Panc1 (cell line): ENCODE measurements around the gene FN1. TPM values are rescaled to one million over a fixed set of nuclear protein-coding genes. Genes with fewer than 3 reads are reported as not detected.

Experiments
- ATAC-seq: fragments of 200-7000 bp; cut with Tn5 transposase; 2 replicates; pipeline ENCODE4 v1.9.1; 2020; ENCODE audit warnings: mild to moderate bottlenecking, moderate library complexity
- BruUV-seq: library from RNA; stranded (reverse); fragments of 400-500 nt; replicated peaks from 2 replicates; lab custom pipeline; 2021; lab: Mats Ljungman, UMichigan
- CTCF ChIA-PET: fragments of 300-600 bp; sonication (Branson Sonifier 250); formaldehyde crosslinking; loops from one replicate; lab custom pipeline; 2022; ENCODE audit warnings: antibody characterized with exemption; lab: Charles Lee
- POLR2A ChIA-PET: fragments of 300-600 bp; sonication (Branson Sonifier 250); formaldehyde crosslinking; loops from one replicate; lab custom pipeline; 2022; ENCODE audit warnings: antibody characterized with exemption; lab: Charles Lee
- DNase-seq: peaks from one replicate; pipeline ENCODE4 v3.0.0-alpha.2; 2010; ENCODE audit warnings: low read depth, low spot score
- H3K27ac ChIP-seq: 2 replicates; pipeline ENCODE4 v1.5.1; 2011; ENCODE audit warnings: mild to moderate bottlenecking, low read length, inconsistent platforms
- H3K27me3 ChIP-seq: fragments of 200-500 bp; sonication (Bioruptor generic); 2 replicates; pipeline ENCODE4 v1.6.0; 2014; ENCODE audit warnings: low read length, inconsistent platforms; ENCODE audit not compliant: control insufficient read depth, insufficient read depth
- H3K36me3 ChIP-seq: fragments of 200-500 bp; sonication (Bioruptor generic); 2 replicates; pipeline ENCODE4 v1.5.1; 2014; ENCODE audit warnings: inconsistent platforms, mild to moderate bottlenecking, low read length, moderate library complexity; ENCODE audit not compliant: control insufficient read depth, insufficient read depth
- H3K4me1 ChIP-seq: 2 replicates; pipeline ENCODE4 v1.5.1; 2011; ENCODE audit warnings: inconsistent platforms, mild to moderate bottlenecking, low read length, moderate library complexity; ENCODE audit not compliant: control insufficient read depth, insufficient read depth
- H3K4me3 ChIP-seq, 2 experiments: 2 replicates each; pipeline ENCODE4 v1.5.1; 2011 to 2012; ENCODE audit warnings: low read depth in 2 of 2, low read length in 2 of 2, mild to moderate bottlenecking in 2 of 2, inconsistent platforms in 1 of 2, moderate library complexity in 1 of 2
- H3K9me3 ChIP-seq: fragments of 200-500 bp; sonication (Bioruptor generic); 2 replicates; pipeline ENCODE4 v1.5.1; 2014; ENCODE audit warnings: low read depth, mild to moderate bottlenecking, inconsistent platforms, low read length, moderate library complexity; ENCODE audit not compliant: control insufficient read depth, insufficient read depth
- POLR2AphosphoS5 ChIP-seq: IDR thresholded peaks from 2 replicates; pipeline ENCODE4 v1.6.1; 2012; ENCODE audit warnings: mild to moderate bottlenecking, low read depth, low read length, moderate library complexity
- REST ChIP-seq, 2 experiments: IDR thresholded peaks; 2 replicates each; pipeline ENCODE4 v1.6.1; 2011 to 2012; ENCODE audit warnings: low read depth in 2 of 2, control low read depth in 1 of 2, low read length in 1 of 2, mild to moderate bottlenecking in 1 of 2, moderate library complexity in 1 of 2; ENCODE audit not compliant: insufficient read depth in 1 of 2
- SIN3A ChIP-seq: IDR thresholded peaks from 2 replicates; pipeline ENCODE4 v1.6.1; 2012; ENCODE audit warnings: low read depth, mild to moderate bottlenecking, low read length, moderate library complexity, borderline replicate concordance; ENCODE audit not compliant: insufficient read depth
- TCF7L2 ChIP-seq: IDR thresholded peaks from 2 replicates; pipeline ENCODE4 v1.6.1; 2011; ENCODE audit warnings: mild to moderate bottlenecking, low read depth, low read length, inconsistent platforms
- in situ Hi-C: cut with HindIII; loops from 2 replicates; pipeline ENCODE4 v1.10.0; 2016; ENCODE audit warnings: low sequenced_read_pairs, low pct_unique_long_range_greater_than_20kb
- intact Hi-C: fragments of 100-400 bp; cut with micrococcal nuclease; formaldehyde crosslinking; loops from one replicate; pipeline ENCODE4 v1.10.0; 2022; ENCODE audit not compliant: unreplicated experiment
- total RNA-seq: library from RNA; stranded (reverse); gene quantifications from one replicate; pipeline ENCODE4 v1.2.1, GENCODE V29; 2021; ENCODE audit not compliant: unreplicated experiment
- TF ChIP-seq, protein P1 (sequence below): fragments of 450-650 bp; IDR thresholded peaks from 2 replicates; pipeline ENCODE4 v1.5.1; 2017; ENCODE audit warnings: mild to moderate bottlenecking

FN1 gene
- total RNA-seq, 1 experiment from 2014 or later = 4.2 TPM

GRCh38 chr2:215356334-215356947 lies 79.4 kb downstream of the FN1 start:
- BruUV-seq = no TSS peak
- no peak for DNase-seq
- intact Hi-C loops = no loop called here

GRCh38 chr2:215355801-215356200 lies 80.1 kb downstream of the FN1 start:
- no peak overlapping the region for H3K4me3 ChIP-seq
- intact Hi-C loops (no loop called here), in situ Hi-C loops (no loop called here)
- no peaks in the 10 kb centered on the region for H3K27me3 ChIP-seq
- no peaks in the 10 kb centered on the region; the same call in 1 of the 2 replicates for H3K36me3 ChIP-seq
- DNase-seq = no peak
- TF ChIP-seq TCF7L2 = no peak
- no peak for TF ChIP-seq REST (IDR thresholded peaks at IDR 0.05; ENCODE audit: insufficient read depth in 1 of 2, low read depth in 2 of 2, low read length in 1 of 2)
- TF ChIP-seq POLR2AphosphoS5 = no peak
- TF ChIP-seq, protein P1, sequence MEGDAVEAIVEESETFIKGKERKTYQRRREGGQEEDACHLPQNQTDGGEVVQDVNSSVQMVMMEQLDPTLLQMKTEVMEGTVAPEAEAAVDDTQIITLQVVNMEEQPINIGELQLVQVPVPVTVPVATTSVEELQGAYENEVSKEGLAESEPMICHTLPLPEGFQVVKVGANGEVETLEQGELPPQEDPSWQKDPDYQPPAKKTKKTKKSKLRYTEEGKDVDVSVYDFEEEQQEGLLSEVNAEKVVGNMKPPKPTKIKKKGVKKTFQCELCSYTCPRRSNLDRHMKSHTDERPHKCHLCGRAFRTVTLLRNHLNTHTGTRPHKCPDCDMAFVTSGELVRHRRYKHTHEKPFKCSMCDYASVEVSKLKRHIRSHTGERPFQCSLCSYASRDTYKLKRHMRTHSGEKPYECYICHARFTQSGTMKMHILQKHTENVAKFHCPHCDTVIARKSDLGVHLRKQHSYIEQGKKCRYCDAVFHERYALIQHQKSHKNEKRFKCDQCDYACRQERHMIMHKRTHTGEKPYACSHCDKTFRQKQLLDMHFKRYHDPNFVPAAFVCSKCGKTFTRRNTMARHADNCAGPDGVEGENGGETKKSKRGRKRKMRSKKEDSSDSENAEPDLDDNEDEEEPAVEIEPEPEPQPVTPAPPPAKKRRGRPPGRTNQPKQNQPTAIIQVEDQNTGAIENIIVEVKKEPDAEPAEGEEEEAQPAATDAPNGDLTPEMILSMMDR = no peak
- TF ChIP-seq SIN3A = no peak
- H3K9me3 ChIP-seq = no peaks in the 10 kb centered on the region
- no peaks in the 10 kb centered on the region for H3K4me1 ChIP-seq
- ChIA-PET POLR2A (no interaction called here), CTCF (no interaction called here)
- no TSS peak for BruUV-seq
- ATAC-seq = no peak
- no peak overlapping the region for H3K27ac ChIP-seq

More at GRCh38 chr2:215356334-215356947, 79.4 kb downstream of the FN1 start:
- Histone ChIP-seq H3K4me1 (no peaks in the 10 kb centered on the region), H3K36me3 (no peaks in the 10 kb centered on the region; the same call in 1 of the 2 replicates), H3K9me3 (no peaks in the 10 kb centered on the region), H3K27me3 (no peaks in the 10 kb centered on the region), H3K4me3 (no peak overlapping the region), H3K27ac (no peak overlapping the region)
- in situ Hi-C loops = no loop called here
- POLR2A ChIA-PET = no interaction called here
- CTCF ChIA-PET = no interaction called here
- no peak for ATAC-seq
- TF ChIP-seq POLR2AphosphoS5 = no peak
